ENCODE measurements around the gene EML6.
"Not testable (repeated sequence)": the region's sequence is repeated elsewhere in the genome, so short reads cannot be mapped to it uniquely, and the experiment has no call there.

EML6 gene

GRCh38 chr2:54850171-54851122 is 127.0 kb downstream of the EML6 start:
- DNase-seq (ENCODE audit: low read depth): no peak

DNA sequence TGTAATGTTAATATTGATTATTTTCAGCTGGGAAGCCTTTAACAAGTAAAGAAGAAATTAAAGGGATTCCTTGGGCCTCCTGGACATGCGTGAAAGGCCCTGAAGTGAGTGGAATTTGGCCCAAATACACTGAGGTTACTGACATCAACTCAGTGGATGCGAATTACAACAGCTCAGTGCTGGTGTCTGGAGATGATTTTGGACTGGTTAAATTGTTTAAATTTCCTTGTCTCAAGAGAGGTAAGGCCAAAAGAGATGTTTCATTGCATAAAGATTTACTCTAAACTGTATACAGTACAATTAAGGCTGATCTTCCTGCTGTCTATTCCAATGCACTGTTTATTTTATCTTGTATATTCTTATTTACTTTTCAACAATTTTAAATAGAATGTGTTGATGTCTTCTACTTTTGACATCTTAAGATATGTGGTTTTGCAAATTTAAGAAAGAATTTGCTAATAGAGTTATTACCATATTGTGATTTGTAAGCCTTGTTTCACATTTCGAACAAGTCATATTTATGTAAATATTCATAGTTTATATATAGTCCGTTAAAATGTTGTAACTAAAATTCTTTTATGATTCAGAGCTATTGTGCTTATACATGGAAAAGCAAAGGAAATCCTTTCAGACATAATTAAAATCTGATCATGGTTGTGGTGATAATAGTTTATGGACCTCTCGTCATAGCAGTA is 130.3 kb downstream of the EML6 start:
- DNase-seq (ENCODE audit: low read depth): no peak

DNA sequence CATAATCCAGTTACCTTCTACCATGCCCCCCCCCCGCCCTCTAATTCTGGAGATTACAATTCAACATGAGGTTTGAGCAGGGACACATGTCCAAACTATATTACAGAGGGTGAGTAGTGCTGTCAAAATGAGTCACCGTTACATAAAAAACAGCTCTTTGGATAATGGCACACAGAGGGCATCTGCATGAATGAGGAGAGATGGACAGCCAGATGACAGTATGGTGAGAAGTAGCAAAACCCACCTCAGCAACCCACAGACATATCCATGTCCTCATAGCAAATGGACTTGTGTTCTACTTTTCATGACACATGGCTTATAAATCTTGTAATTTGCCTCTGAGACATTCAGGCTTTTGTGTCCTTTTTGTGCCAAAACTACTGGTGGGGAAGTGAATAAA is 132.0 kb downstream of the EML6 start:
- no peak for DNase-seq (ENCODE audit: low read depth)

GRCh38 chr2:54858021-54858681 is 134.7 kb downstream of the EML6 start:
- no peak for DNase-seq (ENCODE audit: low read depth)

GRCh38 chr2:54859416-54859815 is 136.0 kb downstream of the EML6 start:
- DNase-seq (ENCODE audit: low read depth): no peak

GRCh38 chr2:54859997-54860701 is 136.7 kb downstream of the EML6 start:
- DNase-seq (ENCODE audit: low read depth): no peak

DNA sequence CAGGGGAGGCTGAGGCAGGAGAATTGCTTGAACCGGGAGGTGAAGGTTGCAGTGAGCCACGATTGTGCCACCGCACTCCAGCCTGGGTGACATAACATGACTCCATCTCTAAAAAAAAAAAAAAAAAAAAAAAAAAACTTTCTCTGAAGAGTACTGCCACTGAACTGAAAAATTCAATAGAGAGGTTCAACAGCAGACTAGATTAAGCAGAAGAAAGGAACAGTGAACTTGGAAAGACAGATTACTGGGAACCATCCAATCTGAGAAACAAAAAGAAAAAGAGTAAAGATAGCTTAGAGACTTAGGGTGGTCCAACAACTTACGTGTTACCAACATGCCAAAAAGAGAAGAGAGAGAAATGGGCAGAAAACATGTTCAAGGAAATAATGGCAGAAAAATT is 138.8 kb downstream of the EML6 start:
- no peak for DNase-seq (ENCODE audit: low read depth)

DNA sequence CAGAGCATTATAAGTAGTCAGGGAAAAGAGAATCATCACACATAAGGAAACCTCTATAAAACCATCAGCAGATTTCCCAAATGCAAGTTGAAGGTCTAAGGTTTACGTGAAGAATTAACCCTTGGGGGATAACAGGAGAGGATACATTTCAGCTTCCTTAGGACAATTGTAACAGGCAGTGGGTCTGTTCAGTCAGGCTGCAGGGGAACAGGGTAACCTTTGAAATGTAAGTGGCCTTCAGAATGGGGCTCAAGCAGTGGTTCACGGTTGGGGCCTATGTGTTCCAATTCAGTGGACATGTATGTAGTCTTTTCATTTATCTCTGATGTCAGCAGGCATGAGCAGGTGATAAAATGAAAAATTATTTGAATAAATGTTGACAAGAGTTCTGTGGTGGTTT is 139.3 kb downstream of the EML6 start:
- no peak for DNase-seq (ENCODE audit: low read depth)

- no peak for DNase-seq (ENCODE audit: low read depth)
Observed at GRCh38 chr2:54863660-54864059, 140.2 kb downstream of the EML6 start.

GRCh38 chr2:54864096-54864495 is 140.6 kb downstream of the EML6 start:
- DNase-seq (ENCODE audit: low read depth): no peak

DNA sequence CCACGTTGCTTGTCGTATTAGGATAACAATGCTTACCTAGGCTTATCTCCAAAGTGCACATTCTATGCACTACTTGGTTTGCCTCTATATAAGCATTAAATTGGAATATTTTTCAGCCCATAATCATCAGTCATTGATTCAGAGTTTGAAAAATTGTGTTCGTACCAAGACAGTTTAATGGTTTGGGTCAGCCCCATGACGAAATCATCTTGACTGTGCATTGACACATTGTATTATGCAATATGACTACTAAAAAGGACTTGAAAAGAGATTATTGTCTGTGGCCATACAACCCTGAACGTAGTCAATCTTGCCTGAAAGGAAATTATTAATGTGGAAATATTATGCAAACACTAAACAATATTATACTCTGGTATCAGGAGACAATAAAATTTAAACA is 141.3 kb downstream of the EML6 start:
- no peak for DNase-seq (ENCODE audit: low read depth)

DNA sequence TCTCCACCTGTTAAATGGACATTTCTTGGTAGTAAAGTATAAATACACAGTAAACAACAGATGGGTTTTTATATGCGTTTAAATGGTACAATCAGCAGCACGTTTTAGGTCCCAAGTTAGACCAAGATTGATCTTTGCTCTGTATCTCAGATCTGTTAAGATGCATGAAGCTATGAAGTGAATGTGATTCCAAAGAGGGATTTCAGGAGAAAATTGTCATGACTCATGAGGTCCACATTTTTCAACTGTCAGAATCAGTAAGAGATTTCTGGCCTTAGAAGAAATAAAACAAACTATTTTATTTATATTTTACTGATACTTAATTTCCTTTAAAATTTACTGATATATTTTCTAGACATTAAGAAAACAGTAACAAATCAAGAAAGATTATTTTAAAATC is 142.7 kb downstream of the EML6 start:
- DNase-seq (ENCODE audit: low read depth): no peak

DNA sequence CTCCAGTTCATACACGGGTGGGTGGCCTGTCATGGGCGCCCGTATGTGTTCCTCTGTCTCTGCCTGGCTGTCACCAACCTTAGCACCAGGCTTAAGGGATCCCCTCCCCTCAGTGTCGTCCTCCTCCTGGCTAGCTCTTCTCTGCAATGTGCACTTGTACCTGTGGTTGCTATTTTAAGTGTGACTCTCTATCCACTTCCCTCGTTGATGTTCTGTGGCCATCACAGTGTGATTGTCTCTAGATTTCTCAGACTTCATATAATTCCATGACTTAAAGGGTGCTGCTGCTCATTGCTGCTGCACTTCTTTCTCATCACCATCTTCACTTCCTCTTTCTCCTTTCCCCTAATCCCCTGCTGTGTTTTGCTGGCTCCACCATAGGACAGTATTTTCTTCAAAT is 143.4 kb downstream of the EML6 start:
- no peak for DNase-seq (ENCODE audit: low read depth)

DNA sequence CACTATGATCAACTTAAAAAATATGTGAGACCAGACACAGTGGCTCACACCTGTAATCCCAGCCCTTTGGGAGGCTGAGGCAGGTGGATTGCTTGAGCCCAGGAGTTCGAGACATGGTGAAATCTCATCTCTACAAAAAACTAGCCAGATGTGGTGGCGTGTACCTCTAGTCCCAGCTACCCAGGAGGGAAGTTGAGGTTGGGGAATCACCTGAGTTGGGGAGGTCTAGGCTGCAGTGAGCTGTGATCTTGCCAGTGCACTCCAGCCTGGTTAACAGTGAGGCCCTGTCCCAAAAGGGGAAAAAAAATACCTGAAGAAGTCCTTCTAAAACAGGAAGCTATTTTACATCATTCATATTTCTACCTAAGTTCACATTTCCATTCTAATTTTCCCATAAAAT is 144.0 kb downstream of the EML6 start:
- no peak for DNase-seq (ENCODE audit: low read depth)

- no peak for DNase-seq (ENCODE audit: low read depth)
Observed at GRCh38 chr2:54871457-54872107, 148.1 kb downstream of the EML6 start.

GRCh38 chr2:54872780-54873179 is 149.3 kb downstream of the EML6 start:
- no peak for DNase-seq (ENCODE audit: low read depth)

DNA sequence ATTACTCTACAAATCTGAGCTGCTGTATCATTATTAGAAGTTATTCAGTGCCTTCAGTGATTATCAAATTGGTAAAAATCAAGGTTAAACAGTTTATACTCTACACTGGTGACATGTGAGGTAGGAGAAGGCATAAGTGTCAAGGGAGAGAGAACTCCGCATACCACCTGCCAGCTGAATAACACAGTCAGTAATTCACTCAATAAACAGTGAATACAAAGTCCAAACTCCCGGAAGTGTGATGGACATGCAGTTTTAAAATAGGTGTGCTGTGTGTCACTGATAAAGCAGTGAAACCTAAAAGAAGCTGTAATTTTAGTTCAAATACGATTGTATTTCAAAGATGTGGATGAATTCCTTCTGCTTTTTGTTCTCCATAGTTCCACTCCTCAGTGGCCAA is 149.8 kb downstream of the EML6 start:
- not testable (repeated sequence) for DNase-seq (ENCODE audit: low read depth)

DNA sequence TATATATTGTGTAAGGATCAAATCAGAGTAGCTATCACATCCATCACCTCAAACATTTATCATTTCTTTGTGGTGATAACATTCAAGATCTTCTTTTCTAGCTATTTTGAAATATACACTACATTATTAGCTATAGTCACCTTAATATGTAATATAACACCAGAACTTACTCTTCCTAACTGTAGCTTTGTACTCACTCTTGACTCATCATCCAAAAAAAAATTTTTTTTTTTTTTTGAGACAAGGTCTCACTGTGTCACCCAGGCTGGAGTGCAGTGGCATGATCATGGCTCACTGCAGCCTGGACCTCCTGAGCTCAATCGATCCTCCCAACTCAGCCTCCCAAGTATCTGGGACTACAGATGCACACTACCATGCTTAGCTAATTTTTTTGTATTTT is 153.3 kb downstream of the EML6 start:
- no peak for DNase-seq (ENCODE audit: low read depth)

- no peak for DNase-seq (ENCODE audit: low read depth)
Observed at GRCh38 chr2:54878182-54878581, 154.7 kb downstream of the EML6 start.

DNA sequence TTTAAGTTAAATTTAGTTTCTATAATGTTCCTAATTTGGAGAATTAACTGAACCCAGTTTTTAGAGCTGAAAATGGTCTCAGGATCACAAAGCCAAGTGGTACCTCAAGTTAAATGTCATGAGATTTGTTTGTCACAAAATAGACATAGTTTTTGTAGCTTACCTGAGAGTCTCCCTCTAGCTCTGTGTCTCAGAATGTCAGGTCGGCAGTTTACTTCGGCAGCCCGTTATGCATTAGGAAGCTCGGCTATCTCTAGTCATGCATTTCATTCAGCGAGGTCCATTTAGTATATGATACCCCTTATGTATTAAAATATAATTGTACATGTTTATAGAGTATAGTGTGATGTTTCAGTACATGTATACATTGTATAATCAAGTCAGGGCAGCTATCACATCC is 155.6 kb downstream of the EML6 start:
- no peak for DNase-seq (ENCODE audit: low read depth)

DNA sequence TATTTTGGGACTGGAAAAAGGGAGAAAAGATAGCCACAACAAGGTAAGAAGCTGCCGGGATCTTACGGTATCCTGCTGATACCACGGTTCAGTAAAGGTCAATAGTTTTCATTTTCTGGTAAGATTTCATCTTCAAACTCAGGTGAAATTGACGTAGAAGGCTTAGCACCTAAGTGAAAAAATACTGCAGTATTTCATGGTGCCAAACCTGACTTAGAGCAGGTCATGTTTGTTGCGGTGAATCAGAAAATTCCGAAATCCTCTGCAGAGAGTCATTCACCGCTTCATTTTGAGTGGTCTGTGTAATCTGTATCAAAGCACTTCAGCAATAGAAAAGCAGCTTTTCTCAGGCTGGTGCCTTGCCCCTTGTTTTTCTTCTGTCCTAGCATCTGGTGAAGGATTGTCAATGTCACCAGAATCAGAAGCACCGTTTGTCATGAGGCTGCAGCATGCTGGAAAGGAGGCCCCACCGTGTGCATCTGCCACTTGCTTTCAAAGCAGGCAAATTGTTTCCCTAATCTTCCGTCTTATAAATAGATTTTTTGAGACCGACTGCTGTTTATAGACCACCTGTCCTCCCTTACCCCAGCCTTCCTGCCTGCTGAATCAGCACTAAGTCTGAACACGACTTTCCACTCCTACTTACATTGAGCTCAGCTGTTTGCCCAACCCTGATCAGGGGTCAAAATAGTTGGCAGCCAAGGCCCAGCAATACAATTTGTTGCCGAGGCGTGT is 156.3 kb downstream of the EML6 start:
- DNase-seq (ENCODE audit: low read depth): no peak
